Measurements from ENCODE around the gene SNRK.
A peak's percentile ranks its signal among the peaks of the same experiment; 100 is the strongest.
"Not testable (repeated sequence)": the region's sequence is repeated elsewhere in the genome, so short reads cannot be mapped to it uniquely, and the experiment has no call there.

SNRK gene

GRCh38 chr3:43346978-43347749 is 60.8 kb downstream of the SNRK start:
- no peak for DNase-seq (ENCODE audit: low read depth)

DNA sequence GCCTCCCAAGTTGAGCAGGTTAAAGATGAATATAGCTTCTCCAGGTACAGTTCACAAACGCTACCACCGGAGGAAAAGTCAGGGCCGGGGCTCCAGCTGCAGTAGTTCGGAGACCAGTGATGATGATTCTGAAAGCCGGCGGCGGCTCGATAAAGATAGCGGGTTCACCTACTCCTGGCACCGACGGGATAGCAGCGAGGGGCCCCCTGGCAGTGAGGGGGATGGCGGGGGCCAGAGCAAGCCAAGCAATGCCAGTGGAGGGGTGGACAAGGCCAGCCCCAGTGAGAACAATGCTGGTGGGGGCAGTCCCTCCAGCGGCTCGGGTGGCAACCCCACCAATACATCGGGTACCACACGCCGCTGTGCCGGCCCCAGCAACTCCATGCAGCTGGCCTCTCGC is 61.4 kb downstream of the SNRK start:
- DNase-seq (ENCODE audit: low read depth) = no peak

- no peak for DNase-seq (ENCODE audit: low read depth)
Observed at GRCh38 chr3:43348350-43348749, 62.0 kb downstream of the SNRK start.

DNA sequence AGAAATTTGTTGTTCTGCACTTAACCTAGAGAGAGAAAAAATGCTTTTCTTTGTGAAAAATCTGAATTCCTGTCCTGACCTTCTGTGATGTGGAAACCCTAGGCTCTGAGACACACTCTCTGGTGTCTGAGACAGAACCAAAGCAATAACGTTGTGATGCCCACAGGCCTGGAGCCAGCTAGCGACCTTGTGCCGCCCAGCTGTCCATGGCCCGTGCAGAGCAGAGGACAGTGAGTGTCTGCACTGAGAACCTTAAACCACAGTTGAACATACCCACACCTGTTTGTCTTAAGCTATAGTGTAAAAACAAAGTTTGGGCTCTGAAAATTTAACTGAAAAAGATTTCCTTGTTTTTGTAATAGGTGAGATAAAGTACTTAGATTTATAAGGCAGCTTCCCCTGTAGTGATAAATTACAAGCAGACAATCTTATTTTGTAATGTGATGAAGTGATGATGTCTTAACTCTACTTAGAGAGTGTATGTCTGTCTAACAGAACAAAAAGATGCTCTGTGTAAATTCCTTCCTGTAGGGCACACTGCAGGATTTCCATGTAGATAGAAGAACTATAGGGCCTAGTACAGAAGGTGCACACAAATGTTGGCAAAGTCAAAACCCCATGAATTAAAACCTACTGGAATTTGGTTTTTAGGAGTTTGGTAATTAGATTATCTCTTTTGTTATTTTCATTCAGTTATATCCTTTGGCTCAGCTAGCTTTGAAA is 62.7 kb downstream of the SNRK start:
- DNase-seq (ENCODE audit: low read depth) = no peak

DNA sequence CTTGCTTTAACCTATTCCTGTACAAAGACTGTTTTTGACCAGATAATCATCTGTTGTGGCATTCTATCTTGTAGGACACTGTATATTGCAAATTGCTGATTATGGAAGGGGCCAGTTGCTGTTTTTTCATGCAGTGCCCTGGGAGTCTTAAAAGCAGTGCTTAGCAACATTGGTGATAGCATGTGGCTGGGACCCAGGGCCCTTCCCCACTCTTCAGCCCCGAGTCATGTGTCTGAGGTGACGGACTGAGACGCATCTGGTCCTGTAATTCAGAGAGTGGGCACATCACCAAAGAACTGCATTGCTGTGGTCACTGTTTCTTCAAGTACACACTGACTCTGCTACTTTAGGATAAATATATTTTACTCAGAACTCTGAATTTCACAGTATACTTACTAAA is 63.4 kb downstream of the SNRK start:
- DNase-seq (ENCODE audit: low read depth) = no peak

DNA sequence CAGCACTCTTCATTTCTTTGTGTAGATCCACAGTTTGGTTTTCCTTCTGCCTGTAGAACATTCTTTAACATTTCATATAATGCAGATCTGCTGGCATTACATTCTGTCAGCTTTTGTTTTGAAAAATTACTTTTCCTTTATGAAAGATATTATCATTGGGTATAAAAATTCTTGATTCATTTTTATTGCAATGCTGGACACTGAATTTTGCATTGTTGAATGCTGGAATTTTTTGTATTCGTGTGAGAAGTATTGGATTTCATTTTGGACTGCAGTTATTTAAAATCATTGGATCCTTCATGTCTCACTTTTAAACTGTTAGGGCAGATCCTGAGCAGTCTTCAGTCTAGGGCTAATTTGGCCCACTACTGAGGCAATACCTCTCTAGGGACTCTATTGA is 67.1 kb downstream of the SNRK start:
- DNase-seq (ENCODE audit: low read depth) = no peak

DNA sequence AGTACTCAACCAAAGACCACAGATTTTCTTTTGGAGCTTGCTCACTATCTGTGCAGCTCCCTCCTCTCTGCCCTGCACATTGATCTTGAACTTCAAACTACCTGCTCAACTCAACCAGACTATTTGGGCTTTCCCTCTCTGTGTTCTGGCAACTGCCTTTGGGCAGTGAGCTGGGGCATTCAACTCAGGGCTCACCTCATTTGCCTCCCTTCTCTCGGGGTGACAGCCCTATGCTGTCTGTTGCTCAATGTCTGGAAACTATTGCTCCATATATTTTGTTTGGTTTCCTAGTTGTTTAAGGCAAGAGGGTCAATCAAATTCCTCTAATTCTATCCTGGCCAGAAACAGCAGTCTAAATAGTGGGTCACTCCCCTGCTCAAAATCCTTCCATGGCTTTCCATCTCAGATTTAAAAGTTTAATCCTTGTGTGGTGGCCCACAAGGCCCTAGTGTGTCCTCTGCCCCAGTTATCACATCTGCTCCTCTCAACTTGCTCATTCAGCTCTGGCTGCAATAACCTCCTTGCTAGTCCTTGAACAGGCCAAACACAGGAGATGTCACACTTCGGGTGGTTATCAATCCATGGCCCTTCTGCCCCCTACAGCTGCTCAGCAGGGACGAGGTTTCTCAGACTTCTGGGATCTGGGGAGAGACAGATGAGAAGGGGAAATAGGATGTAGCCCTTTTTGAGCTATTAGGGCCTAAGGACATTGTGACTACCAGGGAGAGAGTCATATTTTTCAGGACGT is 67.8 kb downstream of the SNRK start:
- DNase-seq (ENCODE audit: low read depth) = no peak

DNA sequence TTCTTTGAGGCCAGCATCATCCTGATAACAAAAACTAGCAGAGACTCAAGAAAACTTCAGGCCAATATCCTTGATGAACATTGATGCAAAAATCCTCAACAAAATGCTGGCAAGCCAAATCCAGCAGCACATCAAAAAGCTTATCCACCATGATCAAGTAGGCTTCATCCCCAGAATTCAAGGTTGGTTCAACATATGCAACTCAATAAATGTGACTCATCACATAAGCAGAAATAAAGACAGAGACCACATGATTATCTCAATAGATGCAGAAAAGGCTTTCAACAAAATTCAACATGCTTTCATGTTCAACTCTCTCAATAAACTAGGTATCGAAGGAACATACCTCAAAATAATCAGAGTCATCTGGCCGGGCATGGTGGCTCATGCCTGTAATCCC is 69.7 kb downstream of the SNRK start:
- DNase-seq (ENCODE audit: low read depth) = not testable (repeated sequence)

GRCh38 chr3:43361077-43361476 is 74.7 kb downstream of the SNRK start:
- no peak for DNase-seq (ENCODE audit: low read depth)

- DNase-seq (ENCODE audit: low read depth) = no peak
Observed at GRCh38 chr3:43362183-43362582, 75.8 kb downstream of the SNRK start.

- DNase-seq (ENCODE audit: low read depth) = no peak
Observed at GRCh38 chr3:43362961-43363360, 76.6 kb downstream of the SNRK start.

GRCh38 chr3:43363621-43364266 is 77.4 kb downstream of the SNRK start:
- peak; percentile 42 for DNase-seq (ENCODE audit: low read depth)

- no peak for DNase-seq (ENCODE audit: low read depth)
Observed at GRCh38 chr3:43364494-43364893, 78.2 kb downstream of the SNRK start.

- no peak for DNase-seq (ENCODE audit: low read depth)
Observed at GRCh38 chr3:43364926-43365325, 78.6 kb downstream of the SNRK start.

DNA sequence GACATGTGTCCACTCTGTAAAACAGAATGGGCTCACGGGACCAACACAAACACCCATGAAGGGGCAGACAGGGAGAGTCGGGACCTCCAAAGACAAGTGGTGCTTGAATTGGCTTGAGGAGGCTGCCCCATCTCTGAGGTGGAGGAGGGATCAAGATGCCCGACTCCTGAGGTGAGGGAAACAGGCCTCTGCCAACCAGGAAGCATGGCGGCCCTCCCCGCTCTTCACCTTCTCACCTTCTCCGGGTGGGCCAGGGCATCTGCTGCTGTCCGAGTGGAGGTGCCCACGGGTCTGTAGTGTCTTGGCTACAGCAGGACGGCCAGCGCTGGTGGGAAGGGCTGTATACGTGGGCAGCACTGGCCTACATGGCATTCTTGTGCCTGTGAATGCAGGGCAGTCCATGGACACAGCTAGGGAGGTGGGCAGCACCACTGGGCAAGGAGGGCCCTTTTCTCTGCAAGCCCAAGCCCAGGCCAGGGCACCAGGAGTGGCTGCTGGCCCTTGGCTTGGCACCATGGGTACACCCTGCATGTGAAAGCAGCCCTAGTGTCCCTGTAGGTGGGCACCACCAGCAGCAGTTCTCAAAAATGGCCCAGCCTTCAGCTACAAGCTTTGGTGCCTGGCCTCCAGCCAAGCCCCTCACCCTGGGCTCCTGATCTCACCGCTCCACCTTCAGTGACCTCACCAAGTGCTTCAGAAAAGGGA is 79.4 kb downstream of the SNRK start:
- DNase-seq (ENCODE audit: low read depth) = no peak

DNA sequence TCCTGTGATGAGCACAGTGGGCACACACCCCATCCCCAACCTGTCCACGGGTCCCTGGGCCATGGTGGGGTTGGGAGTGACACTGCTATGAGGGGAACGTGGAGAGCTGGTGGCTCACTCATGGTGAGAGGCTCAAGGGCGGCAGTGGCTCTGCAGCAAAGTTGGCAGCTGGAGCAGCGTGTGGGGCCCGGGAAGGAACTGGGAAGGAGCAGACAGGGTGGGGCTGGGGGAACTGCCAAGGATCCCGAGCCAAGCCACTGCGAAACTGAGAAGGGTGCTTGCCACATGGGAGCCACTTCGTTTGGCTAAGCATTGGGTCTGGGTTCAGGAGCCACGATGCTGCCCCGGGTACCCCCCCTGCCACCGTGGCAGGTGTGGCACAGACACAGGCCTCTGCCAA is 80.1 kb downstream of the SNRK start:
- peak; percentile 40 for DNase-seq (ENCODE audit: low read depth)

GRCh38 chr3:43366885-43367284 is 80.5 kb downstream of the SNRK start:
- no peak for DNase-seq (ENCODE audit: low read depth)

DNA sequence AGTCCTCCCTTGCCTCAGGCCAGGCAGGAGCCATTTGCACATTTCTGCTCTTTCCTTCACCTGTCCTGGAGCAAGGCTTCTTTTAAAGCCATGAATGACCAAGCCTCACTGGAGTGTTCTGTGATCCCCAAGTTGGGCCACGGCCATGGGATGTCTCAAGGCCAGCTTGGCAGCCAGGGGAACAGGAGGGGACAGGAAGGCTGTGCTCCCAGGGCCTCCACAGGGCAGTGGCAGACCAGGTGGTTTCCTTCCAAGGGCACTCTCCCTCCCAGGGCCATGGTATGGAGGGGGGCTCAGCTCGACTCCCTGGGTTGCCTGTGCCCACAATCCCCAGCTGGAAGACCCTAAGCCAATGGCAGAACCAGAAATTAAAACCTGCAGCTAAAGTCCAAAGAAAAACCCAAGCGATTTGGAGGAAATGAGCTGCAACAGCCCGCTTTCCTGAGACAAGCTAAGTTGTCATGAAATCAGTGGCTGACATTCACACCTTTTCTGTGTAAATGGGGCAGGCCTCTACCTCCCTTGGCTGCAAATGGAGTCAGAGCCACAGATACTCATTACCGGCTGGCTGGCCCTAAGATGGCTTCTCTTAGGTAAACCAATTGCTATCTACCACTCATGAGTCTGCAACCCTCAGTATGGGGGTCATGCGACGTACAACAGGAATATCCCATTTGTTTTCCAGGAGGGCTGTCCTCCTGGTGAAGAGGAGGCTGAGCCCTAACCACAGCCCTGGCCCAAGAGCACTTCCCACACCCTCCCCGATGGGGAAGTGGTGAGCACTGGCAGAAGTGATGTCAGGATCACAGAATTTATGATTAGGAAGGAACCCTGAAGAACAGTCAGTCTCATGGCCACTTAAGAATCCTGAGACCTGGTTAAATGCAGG is 83.3 kb downstream of the SNRK start:
- no peak for DNase-seq (ENCODE audit: low read depth)

DNA sequence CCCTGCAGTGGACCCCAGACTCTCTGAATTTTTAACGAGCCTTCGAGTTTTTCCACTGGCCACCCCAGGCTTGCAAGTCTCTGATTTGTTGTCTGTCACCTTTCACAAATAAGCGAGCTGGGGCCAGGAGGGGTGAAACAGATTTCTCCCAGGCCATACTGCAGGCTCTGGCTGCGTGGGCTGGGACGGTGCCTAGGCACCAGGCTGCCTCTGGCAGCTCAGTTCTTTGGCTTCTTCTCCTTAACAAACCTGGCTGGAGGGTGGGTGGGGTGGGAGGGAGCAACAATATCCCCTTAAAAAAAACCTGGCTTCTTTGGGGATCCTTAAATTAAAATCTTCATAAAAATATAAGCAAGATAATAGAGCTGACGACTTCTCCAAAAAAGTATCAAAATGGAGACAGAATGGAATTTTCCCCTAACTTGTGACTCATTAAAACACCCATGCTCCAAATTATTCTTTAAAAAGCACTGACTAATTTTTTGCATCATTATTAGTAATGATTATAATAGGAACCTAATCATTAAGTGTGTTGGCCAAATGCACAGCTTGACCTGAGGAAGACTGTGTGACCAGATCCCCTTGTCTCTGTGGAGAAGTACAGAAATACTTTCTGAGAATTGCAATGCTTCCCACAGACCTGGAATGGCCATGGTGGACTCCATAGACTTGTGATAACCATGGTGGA is 84.1 kb downstream of the SNRK start:
- no peak for DNase-seq (ENCODE audit: low read depth)

GRCh38 chr3:43371494-43371893 is 85.2 kb downstream of the SNRK start:
- no peak for DNase-seq (ENCODE audit: low read depth)
